Occipital lobe (tissue), 2 donors: ENCODE measurements around the gene EGFR. TPM values are rescaled to one million over a fixed set of nuclear protein-coding genes. Genes with fewer than 3 reads are reported as not detected.
"Not testable (repeated sequence)": the region's sequence is repeated elsewhere in the genome, so short reads cannot be mapped to it uniquely, and the experiment has no call there.

Source experiments
- DNase-seq: peaks from one replicate; lab custom pipeline; 2025; lab: John Stamatoyannopoulos, UW
- total RNA-seq: library from RNA; depleted of rRNA; stranded (reverse); fragments of >200 nt; gene quantifications from one replicate; pipeline ENCODE4 v1.2.3, GENCODE V29; 2014

The EGFR gene
- total RNA-seq, 1 donor from 2014 or later = 9.4 TPM

- DNase-seq = no peak
These were observed 16.0 kb downstream of the EGFR start for GRCh38 chr7:55034776-55035175.

DNA sequence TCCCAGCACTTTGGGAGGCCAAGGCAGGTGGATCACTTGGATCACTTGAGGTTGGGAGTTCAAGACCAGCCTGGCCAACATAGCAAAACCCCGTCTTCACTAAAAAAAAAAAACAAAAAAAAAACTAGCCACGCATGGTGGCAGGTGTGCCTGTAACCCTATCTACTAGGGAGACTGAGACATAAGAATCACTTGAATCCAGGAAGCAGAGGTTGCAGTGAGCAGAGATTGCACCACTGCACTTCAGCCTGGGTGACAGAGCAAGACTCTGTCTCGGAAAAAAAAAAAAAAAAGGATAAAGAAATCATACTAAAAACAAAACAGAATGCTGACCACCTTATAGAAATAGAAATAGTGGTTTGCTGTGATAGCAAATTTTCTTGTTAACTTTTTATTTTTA is 16.6 kb downstream of the EGFR start:
- not testable (repeated sequence) for DNase-seq

- no peak for DNase-seq
These were observed 18.3 kb downstream of the EGFR start for GRCh38 chr7:55036950-55037736.

GRCh38 chr7:55043691-55044370 is 25.0 kb downstream of the EGFR start:
- no peak for DNase-seq

DNA sequence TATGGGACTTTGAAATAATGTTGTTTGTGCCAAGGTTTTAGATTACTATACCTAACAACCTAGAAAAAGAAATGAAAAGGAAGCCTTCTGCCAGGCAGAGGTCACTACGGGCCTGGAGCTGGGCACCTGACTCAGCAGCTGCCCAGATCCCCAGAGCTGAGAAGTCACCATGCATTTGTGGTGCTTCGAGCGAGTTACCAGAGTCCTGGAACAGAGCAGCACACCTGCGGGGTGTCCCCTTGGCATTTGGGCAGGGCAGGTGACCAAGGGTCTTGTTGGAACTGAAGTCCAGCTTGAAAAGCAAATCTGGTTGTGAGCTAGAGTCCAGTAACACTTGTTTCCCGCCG is 25.5 kb downstream of the EGFR start:
- no peak for DNase-seq

DNA sequence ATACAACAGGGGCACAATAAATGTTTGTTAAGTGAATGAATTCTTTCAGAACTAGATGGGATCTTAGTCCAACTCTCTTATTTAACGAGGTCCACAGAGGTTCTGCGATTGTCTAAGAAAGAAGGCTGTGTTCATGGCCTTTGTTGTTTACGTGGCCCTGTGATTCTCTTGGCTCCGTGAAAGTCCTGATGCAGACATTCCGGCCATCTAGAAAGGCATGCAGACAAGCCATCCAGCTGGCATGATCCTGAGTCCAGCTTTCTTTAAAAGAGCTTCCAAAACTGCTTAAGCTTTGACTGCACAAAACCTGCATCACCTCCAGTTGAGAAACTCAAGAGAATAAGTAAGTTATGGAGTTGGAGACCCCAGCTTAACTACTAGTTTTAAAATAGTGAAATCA is 26.0 kb downstream of the EGFR start:
- no peak for DNase-seq

GRCh38 chr7:55046582-55047342 is 27.9 kb downstream of the EGFR start:
- DNase-seq = no peak

- DNase-seq = no peak
These were observed 29.5 kb downstream of the EGFR start for GRCh38 chr7:55048221-55048859.

DNA sequence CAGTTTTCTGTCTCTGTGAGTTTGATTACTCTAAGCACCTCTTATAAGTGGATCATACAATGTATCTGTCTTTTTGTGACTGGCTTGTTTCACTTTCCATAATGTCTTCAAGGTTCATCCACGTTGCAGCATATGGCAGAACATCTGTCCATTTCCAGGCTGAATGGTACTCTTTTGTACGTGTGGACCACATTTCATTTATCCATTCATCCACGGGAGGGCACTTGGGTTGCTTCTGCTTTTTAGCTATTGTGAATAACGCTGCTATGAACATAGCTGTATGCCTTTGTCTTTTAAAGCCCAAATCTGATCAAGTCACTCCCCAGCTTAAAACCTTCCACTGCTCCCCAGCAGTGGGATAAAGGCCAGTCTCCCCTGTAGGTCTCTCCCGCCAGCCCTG is 31.5 kb downstream of the EGFR start:
- no peak for DNase-seq

DNA sequence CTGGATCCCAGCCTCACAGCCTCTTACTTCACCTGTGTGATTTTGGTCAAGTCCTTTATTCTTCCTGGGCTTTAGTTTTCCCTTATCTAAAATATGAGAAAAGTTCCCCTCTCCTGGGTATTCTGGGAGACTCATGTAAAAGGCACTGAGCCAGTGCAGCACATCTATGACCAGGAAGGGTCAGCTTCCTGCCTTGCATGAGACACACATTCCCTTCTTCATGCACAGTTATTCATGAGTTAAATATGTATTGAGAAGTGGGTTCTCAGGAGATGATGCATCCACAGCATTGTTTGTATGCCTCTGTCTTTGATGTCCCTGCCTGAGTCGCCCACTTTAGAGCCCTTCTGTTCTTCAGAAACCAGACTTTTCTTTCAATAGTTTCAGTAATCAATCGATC is 33.3 kb downstream of the EGFR start:
- no peak for DNase-seq

- DNase-seq = no peak
These were observed 34.1 kb downstream of the EGFR start for GRCh38 chr7:55052741-55053427.

DNA sequence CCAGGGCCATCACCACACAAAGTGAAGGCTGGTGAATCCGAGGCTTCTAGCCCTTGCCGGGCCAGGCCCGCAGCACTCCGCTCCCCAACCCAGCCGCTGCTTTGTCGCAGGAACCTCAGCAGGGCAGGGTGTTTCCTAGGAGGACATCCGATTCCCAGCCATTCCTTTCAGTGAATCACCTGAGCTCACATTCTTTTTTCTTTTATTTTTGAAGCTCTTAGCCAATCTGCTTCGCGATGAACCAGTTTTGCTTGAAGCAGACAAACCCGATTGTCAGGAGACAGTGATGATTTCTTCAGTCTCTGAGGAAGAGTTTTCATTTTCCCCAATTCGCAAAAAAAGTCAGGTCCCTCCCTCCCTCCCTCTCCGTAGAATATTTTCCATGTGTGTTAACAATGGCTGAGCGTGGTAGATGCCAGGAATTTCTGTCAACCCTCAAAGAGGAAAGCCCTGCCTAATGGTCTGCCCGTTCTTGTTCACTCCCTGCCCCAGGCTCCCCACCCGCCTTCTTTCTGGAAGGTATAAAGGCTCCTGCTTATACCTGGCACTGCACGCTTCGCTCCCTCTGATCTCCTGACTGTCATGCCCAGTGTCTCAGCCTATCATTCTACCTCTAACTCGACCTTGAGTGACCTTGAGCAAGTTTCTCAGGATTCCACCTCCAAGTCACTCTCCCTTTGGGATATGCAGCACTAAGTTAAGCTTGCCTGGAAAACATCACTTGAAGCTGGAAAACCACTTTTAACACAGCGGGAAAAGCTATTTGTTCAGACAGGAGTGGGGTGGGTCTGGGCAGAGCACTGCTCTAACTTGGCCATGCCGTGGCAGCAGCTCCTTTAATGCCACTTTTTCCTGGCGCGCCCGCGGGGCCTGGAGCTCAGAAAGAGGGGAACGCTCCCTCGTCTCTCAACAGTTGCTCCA is 35.1 kb downstream of the EGFR start:
- no peak for DNase-seq

DNA sequence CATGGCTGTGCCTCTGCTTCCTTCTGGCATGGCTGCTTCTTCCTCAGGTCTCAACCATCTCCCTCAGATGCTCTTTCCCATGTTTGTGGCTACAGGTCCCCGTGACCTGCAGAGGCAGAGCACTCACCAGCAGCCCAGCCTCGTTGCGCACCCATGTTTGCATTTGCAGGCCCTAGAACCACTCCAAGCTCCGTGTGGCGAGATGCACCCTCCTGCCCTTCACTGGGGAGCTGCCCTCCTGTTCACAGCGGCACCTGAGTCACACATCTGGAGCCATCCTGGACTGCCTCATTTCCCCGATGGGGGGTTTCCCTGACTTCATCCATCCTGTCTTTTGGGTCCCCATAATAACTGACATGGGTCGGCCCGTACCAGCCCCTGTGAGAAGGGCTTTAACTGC is 35.9 kb downstream of the EGFR start:
- no peak for DNase-seq

GRCh38 chr7:55055479-55055878 is 36.7 kb downstream of the EGFR start:
- DNase-seq = no peak

GRCh38 chr7:55056068-55056467 is 37.3 kb downstream of the EGFR start:
- DNase-seq = no peak

DNA sequence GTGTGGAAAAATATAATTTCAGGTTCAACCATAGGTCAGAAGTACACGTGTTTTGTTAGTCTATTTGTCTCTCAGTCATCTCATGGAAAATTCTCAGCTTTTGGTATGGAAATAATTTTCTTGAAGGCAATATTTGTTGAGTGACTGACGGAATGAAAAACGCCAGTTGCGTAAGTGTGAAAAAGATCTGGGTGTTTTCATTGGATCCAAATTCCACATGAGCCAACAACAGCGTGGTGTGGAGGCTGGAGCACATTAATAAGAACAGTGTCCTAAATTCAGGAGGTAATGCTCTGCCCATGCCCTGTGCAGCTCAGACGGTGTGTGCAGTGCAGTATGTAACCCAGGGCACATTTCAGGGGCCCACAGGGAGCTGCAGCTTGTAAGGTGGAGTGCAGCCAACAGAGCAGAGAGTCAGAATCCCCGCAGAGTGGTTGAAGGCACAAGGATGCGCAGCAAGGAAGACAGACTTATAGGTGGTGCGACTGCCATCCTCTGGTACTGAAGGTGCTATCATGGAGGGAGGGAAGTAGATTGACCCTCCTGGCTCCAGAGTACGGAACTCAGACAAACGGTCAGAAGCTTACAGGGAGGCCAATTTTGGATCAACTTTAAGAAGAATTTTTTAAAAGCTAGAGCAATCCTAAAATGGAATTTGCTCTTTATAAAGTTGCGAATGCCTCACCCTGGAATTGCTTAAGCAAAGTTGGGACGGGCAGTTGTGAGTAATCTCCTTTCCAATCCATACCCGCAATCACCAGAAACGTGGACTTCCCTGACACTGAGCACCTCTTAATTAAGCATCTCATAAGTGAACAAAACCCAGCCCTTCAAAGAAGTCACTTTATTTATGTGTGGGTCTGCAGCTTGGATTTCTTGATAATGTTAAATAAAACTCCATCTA is 38.0 kb downstream of the EGFR start:
- DNase-seq = no peak

GRCh38 chr7:55058314-55058713 is 39.5 kb downstream of the EGFR start:
- no peak for DNase-seq

GRCh38 chr7:55059021-55059420 is 40.2 kb downstream of the EGFR start:
- DNase-seq = no peak

DNA sequence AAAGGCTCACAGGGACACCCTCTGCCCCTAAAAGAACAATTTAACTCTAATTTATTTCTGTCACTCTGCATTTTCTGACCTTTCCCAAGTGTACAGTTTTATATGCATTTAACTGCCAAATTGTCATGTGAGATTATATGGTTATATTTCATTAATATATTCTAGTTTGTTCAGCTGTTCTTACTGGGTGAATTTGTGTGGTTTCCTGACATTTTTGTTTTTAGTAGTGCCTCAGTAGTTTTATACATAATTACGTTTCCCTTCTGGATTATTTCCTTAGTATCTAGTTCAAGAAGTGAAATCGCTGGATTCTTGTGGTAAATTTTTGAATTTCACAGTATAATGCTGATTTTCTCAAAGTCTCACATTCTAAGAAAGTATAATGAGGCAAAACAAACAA is 41.3 kb downstream of the EGFR start:
- DNase-seq = no peak
